Testis (tissue), 2 donors: ENCODE measurements around the gene CDK14.

ENCODE experiments used
- POLR2A ChIP-seq: fragments of 450-650 bp; IDR thresholded peaks from one replicate; pipeline ENCODE4 v1.6.1; 2017; ENCODE audit warnings: antibody characterized with exemption, mild to moderate bottlenecking, moderate library complexity
- TF ChIP-seq, protein P1 (sequence below), 3 experiments: fragments of 450-650 bp in 2 of 3; fragments of 200-600 bp in 1 of 3; sonication (generic) in 1 of 3; IDR thresholded peaks; one replicate each; pipeline ENCODE4 v1.5.1; 2016 to 2019; ENCODE audit warnings: antibody characterized with exemption in 3 of 3, mild to moderate bottlenecking in 2 of 3, moderate library complexity in 1 of 3

- TF ChIP-seq, protein P1, sequence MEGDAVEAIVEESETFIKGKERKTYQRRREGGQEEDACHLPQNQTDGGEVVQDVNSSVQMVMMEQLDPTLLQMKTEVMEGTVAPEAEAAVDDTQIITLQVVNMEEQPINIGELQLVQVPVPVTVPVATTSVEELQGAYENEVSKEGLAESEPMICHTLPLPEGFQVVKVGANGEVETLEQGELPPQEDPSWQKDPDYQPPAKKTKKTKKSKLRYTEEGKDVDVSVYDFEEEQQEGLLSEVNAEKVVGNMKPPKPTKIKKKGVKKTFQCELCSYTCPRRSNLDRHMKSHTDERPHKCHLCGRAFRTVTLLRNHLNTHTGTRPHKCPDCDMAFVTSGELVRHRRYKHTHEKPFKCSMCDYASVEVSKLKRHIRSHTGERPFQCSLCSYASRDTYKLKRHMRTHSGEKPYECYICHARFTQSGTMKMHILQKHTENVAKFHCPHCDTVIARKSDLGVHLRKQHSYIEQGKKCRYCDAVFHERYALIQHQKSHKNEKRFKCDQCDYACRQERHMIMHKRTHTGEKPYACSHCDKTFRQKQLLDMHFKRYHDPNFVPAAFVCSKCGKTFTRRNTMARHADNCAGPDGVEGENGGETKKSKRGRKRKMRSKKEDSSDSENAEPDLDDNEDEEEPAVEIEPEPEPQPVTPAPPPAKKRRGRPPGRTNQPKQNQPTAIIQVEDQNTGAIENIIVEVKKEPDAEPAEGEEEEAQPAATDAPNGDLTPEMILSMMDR (IDR thresholded peaks at IDR 0.05), result no peak
- TF ChIP-seq POLR2A, result no peak
Observed at GRCh38 chr7:91250706-91251105, 654.6 kb downstream of the CDK14 start.
